ENCODE data around the gene TRAF4. TPM values are rescaled to one million over a fixed set of nuclear protein-coding genes. Genes with fewer than 3 reads are reported as not detected.

The TRAF4 gene
- total and polyA plus RNA-seq, 2 donors (not counting 3 experiments of a cell fraction or from before 2014, with no cell fraction given): 79.5 to 83.9 TPM

DNA sequence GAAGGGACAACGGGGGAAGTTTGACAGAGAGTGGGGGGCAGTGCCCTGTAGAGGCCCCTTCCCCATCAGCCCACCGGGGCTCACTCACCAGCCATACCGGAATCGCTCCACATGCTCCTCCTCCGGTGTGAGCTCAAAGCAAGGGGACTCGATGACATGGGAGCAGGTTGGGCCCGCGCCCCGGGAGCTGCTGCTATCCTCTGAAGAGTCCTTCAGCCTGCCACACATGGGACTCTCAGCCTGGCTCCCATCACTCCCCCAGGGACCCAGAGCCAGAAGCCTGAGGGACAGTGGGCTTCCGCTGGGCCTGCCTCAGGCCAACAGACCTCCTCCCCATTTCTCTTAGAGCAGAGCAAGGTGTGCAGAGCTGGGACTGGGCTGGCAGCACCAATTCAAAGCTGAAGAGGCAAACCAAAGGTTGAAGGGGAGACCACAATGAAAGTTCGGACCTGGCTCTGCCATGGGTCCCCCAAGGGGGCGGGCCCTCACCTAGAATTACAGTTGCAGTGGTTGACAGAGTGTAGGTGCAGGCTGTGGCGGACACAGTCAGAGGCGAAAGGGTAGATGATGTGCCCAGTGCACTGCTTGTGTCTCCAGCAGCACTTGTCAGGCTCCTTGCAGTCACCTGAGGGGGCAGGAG, 39.5 kb upstream of the TRAF4 start:
- H3K27ac ChIP-seq (ENCODE audit: insufficient read depth, low read depth, low read length): no peak overlapping the region
- dilution Hi-C loops (cut with MboI; ENCODE audit: extremely low pct_ligation_motif_present, low sequenced_read_pairs) (no loop called here), intact Hi-C loops (cut with micrococcal nuclease) (no loop called here)
- H3K9me3 ChIP-seq (replicated peaks; ENCODE audit: control insufficient read depth, insufficient read depth, low read length): no peaks in the 10 kb centered on the region
- TF ChIP-seq EZH2 (IDR thresholded peaks at IDR 0.05; ENCODE audit: borderline replicate concordance, low read depth, low read length, severe bottlenecking): no peak
- TF ChIP-seq POLR2AphosphoS5 (IDR thresholded peaks at IDR 0.05; ENCODE audit: insufficient read depth, low read depth, low read length): no peak
- TF ChIP-seq MYC (IDR thresholded peaks at IDR 0.05; ENCODE audit: low read depth, low read length): no peak
- no peak for TF ChIP-seq JUN (IDR thresholded peaks at IDR 0.05; ENCODE audit: borderline replicate concordance, insufficient read depth, insufficient read length, low read depth)
- no peak for TF ChIP-seq POLR2A (IDR thresholded peaks at IDR 0.05; ENCODE audit: low read depth, low read length)
- TF ChIP-seq, protein P1, sequence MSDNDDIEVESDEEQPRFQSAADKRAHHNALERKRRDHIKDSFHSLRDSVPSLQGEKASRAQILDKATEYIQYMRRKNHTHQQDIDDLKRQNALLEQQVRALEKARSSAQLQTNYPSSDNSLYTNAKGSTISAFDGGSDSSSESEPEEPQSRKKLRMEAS (IDR thresholded peaks at IDR 0.05; ENCODE audit: insufficient read depth, insufficient read length): no peak
- TF ChIP-seq, protein P2, sequence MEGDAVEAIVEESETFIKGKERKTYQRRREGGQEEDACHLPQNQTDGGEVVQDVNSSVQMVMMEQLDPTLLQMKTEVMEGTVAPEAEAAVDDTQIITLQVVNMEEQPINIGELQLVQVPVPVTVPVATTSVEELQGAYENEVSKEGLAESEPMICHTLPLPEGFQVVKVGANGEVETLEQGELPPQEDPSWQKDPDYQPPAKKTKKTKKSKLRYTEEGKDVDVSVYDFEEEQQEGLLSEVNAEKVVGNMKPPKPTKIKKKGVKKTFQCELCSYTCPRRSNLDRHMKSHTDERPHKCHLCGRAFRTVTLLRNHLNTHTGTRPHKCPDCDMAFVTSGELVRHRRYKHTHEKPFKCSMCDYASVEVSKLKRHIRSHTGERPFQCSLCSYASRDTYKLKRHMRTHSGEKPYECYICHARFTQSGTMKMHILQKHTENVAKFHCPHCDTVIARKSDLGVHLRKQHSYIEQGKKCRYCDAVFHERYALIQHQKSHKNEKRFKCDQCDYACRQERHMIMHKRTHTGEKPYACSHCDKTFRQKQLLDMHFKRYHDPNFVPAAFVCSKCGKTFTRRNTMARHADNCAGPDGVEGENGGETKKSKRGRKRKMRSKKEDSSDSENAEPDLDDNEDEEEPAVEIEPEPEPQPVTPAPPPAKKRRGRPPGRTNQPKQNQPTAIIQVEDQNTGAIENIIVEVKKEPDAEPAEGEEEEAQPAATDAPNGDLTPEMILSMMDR (IDR thresholded peaks at IDR 0.05; ENCODE audit: extremely low read depth in 1 of 2, insufficient read depth in 1 of 2, low read depth in 1 of 2, low read length in 2 of 2): no peak
- no peak for TF ChIP-seq FOS (IDR thresholded peaks at IDR 0.05; ENCODE audit: borderline replicate concordance, insufficient read depth, low read length)
- TF ChIP-seq GATA2 (IDR thresholded peaks at IDR 0.05; ENCODE audit: insufficient read depth, insufficient read length, low read depth, low read length): no peak
- BruUV-seq (replicated peaks): no TSS peak
- no peak overlapping the region for H3K9ac ChIP-seq (replicated peaks; ENCODE audit: extremely low read depth, insufficient read depth, low read length)
- ChIA-PET POLR2A (no interaction called here), CTCF (interaction anchor here (1.9 kb wide), 1 partner anchor 57 kb away, joined by 6 read pairs; no protein-coding TSS in a partner anchor)
- H3K79me2 ChIP-seq (ENCODE audit: control insufficient read depth, insufficient read depth, low read length): no peaks in the 10 kb centered on the region
- H2AFZ ChIP-seq (ENCODE audit: low read depth, low read length): no peak overlapping the region
- H4K20me1 ChIP-seq (replicated peaks; ENCODE audit: control insufficient read depth, extremely low read depth, insufficient read depth, low read length): no peaks in the 10 kb centered on the region
- no peaks in the 10 kb centered on the region for H3K27me3 ChIP-seq (ENCODE audit: control insufficient read depth in 2 of 2, insufficient read depth in 2 of 2, low read length in 2 of 2)
- no peak overlapping the region for H3K4me2 ChIP-seq (ENCODE audit: insufficient read depth, low read length)
- H3K4me1 ChIP-seq (ENCODE audit: control insufficient read depth, extremely low read depth, insufficient read depth, low read length): no peaks in the 10 kb centered on the region
- peaks cover 13 to 48% of the 10 kb centered on the region in 2 experiments for H3K36me3 ChIP-seq (ENCODE audit: control insufficient read depth in 2 of 2, extremely low read depth in 1 of 2, insufficient read depth in 2 of 2, low read length in 2 of 2)
- H3K4me3 ChIP-seq (replicated peaks in 1 of 3; ENCODE audit: insufficient read depth in 1 of 3, low read depth in 1 of 3, low read length in 3 of 3): no peak overlapping the region
- DNase-seq (ENCODE audit: low read depth, low spot score) (no peak), FAIRE-seq (no peak)
- no peaks in the 10 kb centered on the region for H3K9me1 ChIP-seq (replicated peaks; ENCODE audit: control insufficient read depth, extremely low read depth, insufficient read depth, low read length)

Measured in endothelial cell of umbilical vein (primary cell).